Heart right ventricle (tissue), 16 donors: ENCODE results near the gene NT5DC1. TPM values are rescaled to one million over a fixed set of nuclear protein-coding genes. Genes with fewer than 3 reads are reported as not detected.
"Not testable (repeated sequence)": the region's sequence is repeated elsewhere in the genome, so short reads cannot be mapped to it uniquely, and the experiment has no call there.

Source experiments
- ATAC-seq, 8 donors: fragments of 200-7000 bp; cut with Tn5 transposase; one replicate each; pipeline ENCODE4 v1.9.1; 2020; ENCODE audit warnings: mild to moderate bottlenecking in 8 of 8, moderate library complexity in 8 of 8, moderate number of reproducible peaks in 1 of 8
- DNase-seq, 2 donors: peaks; one replicate each; pipeline ENCODE4 v3.0.0-alpha.2; 2020
- H3K27ac ChIP-seq, 10 donors: fragments of 200-600 bp; sonication (generic) in 2 of 10; one replicate each; pipeline versions ENCODE4 v1.5.0 to v1.8.0; 2020 to 2022; ENCODE audit warnings: mild to moderate bottlenecking in 3 of 10
- H3K27me3 ChIP-seq, 7 donors: fragments of 200-600 bp; one replicate each; pipeline ENCODE4 v1.8.0; 2021 to 2022; ENCODE audit warnings: mild to moderate bottlenecking in 2 of 7
- H3K36me3 ChIP-seq, 9 donors: fragments of 200-600 bp; sonication (generic) in 1 of 9; one replicate each; pipeline versions ENCODE4 v1.5.0 to v1.8.0; 2020 to 2022; ENCODE audit warnings: mild to moderate bottlenecking in 2 of 9
- H3K4me1 ChIP-seq, 9 donors: fragments of 200-600 bp; sonication (generic) in 1 of 9; one replicate each; pipeline versions ENCODE4 v1.5.0 to v1.8.0; 2020 to 2022; ENCODE audit warnings: mild to moderate bottlenecking in 4 of 9
- H3K4me3 ChIP-seq, 10 donors: fragments of 200-600 bp; sonication (generic) in 2 of 10; one replicate each; pipeline versions ENCODE4 v1.5.0 to v1.8.0; 2020 to 2022; ENCODE audit warnings: mild to moderate bottlenecking in 7 of 10, moderate library complexity in 2 of 10
- H3K9me3 ChIP-seq, 11 donors: fragments of 200-600 bp in 10 of 11; sonication (generic) in 2 of 11; one replicate each; pipeline versions ENCODE4 v1.5.0 to v1.8.0; 2013 to 2022; ENCODE audit warnings: mild to moderate bottlenecking in 2 of 11, control low read depth in 1 of 11, moderate library complexity in 1 of 11
- CTCF ChIP-seq, 9 donors: fragments of 200-600 bp; sonication (generic) in 2 of 9; IDR thresholded peaks; one replicate each; pipeline versions ENCODE4 v1.5.0 to v1.8.0; 2021 to 2022; ENCODE audit warnings: antibody characterized with exemption in 9 of 9, mild to moderate bottlenecking in 5 of 9, moderate library complexity in 1 of 9
- WGBS, 2 donors: extraction: QIAGEN DNeasy Blood & Tissue Kit; methylation state at CpG; one replicate each; pipeline ENCODE4 v1.1.7; 2013; ENCODE audit warnings: inconsistent platforms in 1 of 2; 5-methylcytosine and 5-hydroxymethylcytosine counted together
- intact Hi-C, 10 donors: fragments of 100-400 bp; cut with DNase I; formaldehyde crosslinking; loops; one replicate each; pipeline versions ENCODE4 v1.11.1 to v1.14.2; 2022
- polyA plus RNA-seq, 2 donors: library from polyadenylated mRNA; stranded (reverse); fragments of 200-250 nt; gene quantifications; one replicate each; pipeline ENCODE4 v1.2.3, GENCODE V29; 2013
- total RNA-seq, 10 donors: library from RNA; stranded (reverse); fragmentation: NEBNext Ultra II Directional in 3 of 10; extraction: Animal tissue kit (Norgen Biotek cat#: 25700) in 3 of 10; gene quantifications; one replicate each; pipeline versions ENCODE4 v1.2.1 to v1.2.4, GENCODE V29; 2021 to 2023
- donor health status: Arrhythmogenic right ventricular cardiomyopathy.
- donor health status: ischemic (EF 13 %, LVEDD 7.1; RV severe dilation, severe dysfunction).
- donor health status: healthy with polysubstance abuse.
- donor health status: DM: no; HTN: yes; CAD: no.
- donor health status: DM: no; HTN: no; CAD: no.
- donor health status: ischemic (EF 25% LVEDD 6.9; RV normal size, moderate dysfunction).
- donor health status: ischemic (EF 25% LVEDD 5.7; RV mildly dilated, moderate dysfunction).
- donor health status: healthy.
- donor health status: DM: yes; HTN: yes; CAD: no.
- donor health status: Ischemic cardiomyopathy.
- donor health status: ischemic (EF 35%, LVEDD 5.7; RV mildly dilated, moderate dysfunction).
- donor health status: nonischemic (EF 11% LVEDD 7.7; RV severe dilation, severe dysfunction).
- donor health status: DM: yes; HTN: yes; CAD: no.
- donor health status: PGD.
- donor health status: ischemic (EF 29% LVEDD 5.4; RV normal size, mild dysfunction).
- donor health status: nonischemic (EF 23%, LVEDD 6.1; RV moderate dilation, normal function).

NT5DC1 gene
- total and polyA plus RNA-seq, 12 donors, result 5.9 to 69.7 (median 57.3) TPM

- intact Hi-C loops, result no loop called here
- Histone ChIP-seq H3K9me3 (peaks cover 0 to 8% (median 0%) of the 10 kb centered on the region in 11 donors), H3K4me1 (peaks cover 0 to 11% (median 4%) of the 10 kb centered on the region in 9 donors), H3K27me3 (no peaks in the 10 kb centered on the region), H3K27ac (no peak overlapping the region), H3K4me3 (no peak overlapping the region), H3K36me3 (no peaks in the 10 kb centered on the region)
- DNase-seq, result no peak
- ATAC-seq, result no peak
- TF ChIP-seq CTCF (IDR thresholded peaks at IDR 0.05), result no peak
Observed at GRCh38 chr6:116088946-116089345, 11.7 kb upstream of the NT5DC1 start.

- no peak for TF ChIP-seq CTCF (IDR thresholded peaks at IDR 0.05)
- intact Hi-C loops, result no loop called here
- no peaks in the 10 kb centered on the region for H3K27me3 ChIP-seq
- no peak for ATAC-seq
- no peak overlapping the region for H3K4me3 ChIP-seq
- H3K27ac ChIP-seq, result no peak overlapping the region
- WGBS, 2 donors, result 90 to 91% methylated on average over 2 of the region's 2 CpGs
- no peak for DNase-seq
- no peaks in the 10 kb centered on the region for H3K36me3 ChIP-seq
- H3K4me1 ChIP-seq, result peaks cover 0 to 18% (median 9%) of the 10 kb centered on the region in 9 donors
- H3K9me3 ChIP-seq, result peaks cover 0 to 8% (median 0%) of the 10 kb centered on the region in 11 donors
Observed at GRCh38 chr6:116090251-116090650, 10.4 kb upstream of the NT5DC1 start.

GRCh38 chr6:116094041-116094440 is 6.6 kb upstream of the NT5DC1 start:
- H3K9me3 ChIP-seq, result peaks cover 0 to 22% (median 6%) of the 10 kb centered on the region in 11 donors
- no peaks in the 10 kb centered on the region for H3K36me3 ChIP-seq
- no peak for DNase-seq
- intact Hi-C loops, result loop anchor here in 1 of 10 donors (1.0 kb wide), 1 partner anchor 84 kb away; no protein-coding TSS in a partner anchor
- no peaks in the 10 kb centered on the region for H3K27me3 ChIP-seq
- TF ChIP-seq CTCF (IDR thresholded peaks at IDR 0.05), result no peak
- H3K4me3 ChIP-seq, result no peak overlapping the region
- peak overlapping the region in 9 of 10 donors; percentile 30 to 64 (median 50) for H3K27ac ChIP-seq
- H3K4me1 ChIP-seq, result peaks cover 0 to 23% (median 7%) of the 10 kb centered on the region in 9 donors
- WGBS, 2 donors, result 91 to 93% methylated on average over 7 of the region's 7 CpGs
- no peak for ATAC-seq

GRCh38 chr6:116096048-116096759 is 4.4 kb upstream of the NT5DC1 start:
- intact Hi-C loops, result loop anchor here in 7 of 10 donors (2.0 to 5.0 kb wide), 3 partner anchors 39 to 85 kb away; no protein-coding TSS in a partner anchor
- H3K36me3 ChIP-seq, ATAC-seq: not testable (repeated sequence)

More at GRCh38 chr6:116096048-116096759, 4.4 kb upstream of the NT5DC1 start:
- peaks cover 0 to 22% (median 6%) of the 10 kb centered on the region in 11 donors for H3K9me3 ChIP-seq
- WGBS, 2 donors, result 90% methylated on average over 9 of the region's 9 CpGs
- not testable (repeated sequence) for H3K27me3 ChIP-seq, DNase-seq, H3K27ac ChIP-seq, H3K4me3 ChIP-seq
- H3K4me1 ChIP-seq, result peaks cover 0 to 32% (median 9%) of the 10 kb centered on the region in 9 donors
